Endothelial cell of umbilical vein (primary cell): Measurements from ENCODE around the gene RAP1GDS1.

Experiments used
- CTCF ChIP-seq, 2 donors: IDR thresholded peaks; 1 replicate in 1 of 2; 2 replicates in 1 of 2; pipeline ENCODE4 v1.5.1; 2011; ENCODE audit warnings: low read length in 2 of 2, mild to moderate bottlenecking in 2 of 2, moderate library complexity in 2 of 2, control low read depth in 1 of 2, inconsistent platforms in 1 of 2, low read depth in 1 of 2; ENCODE audit not compliant: insufficient read depth in 1 of 2; ENCODE audit errors: extremely low read depth in 1 of 2
- POLR2A ChIP-seq: IDR thresholded peaks from 2 replicates; pipeline ENCODE4 v1.6.1; 2012; ENCODE audit warnings: low read depth, mild to moderate bottlenecking, control low read depth, low read length

GRCh38 chr4:98411731-98412130 is 150.5 kb downstream of the RAP1GDS1 start:
- TF ChIP-seq POLR2A (no peak), CTCF (IDR thresholded peaks at IDR 0.05; ENCODE audit: extremely low read depth in 1 of 2, insufficient read depth in 1 of 2, low read depth in 1 of 2, low read length in 2 of 2) (no peak)
